ENCODE results near the gene MTCL3.

The MTCL3 gene

DNA sequence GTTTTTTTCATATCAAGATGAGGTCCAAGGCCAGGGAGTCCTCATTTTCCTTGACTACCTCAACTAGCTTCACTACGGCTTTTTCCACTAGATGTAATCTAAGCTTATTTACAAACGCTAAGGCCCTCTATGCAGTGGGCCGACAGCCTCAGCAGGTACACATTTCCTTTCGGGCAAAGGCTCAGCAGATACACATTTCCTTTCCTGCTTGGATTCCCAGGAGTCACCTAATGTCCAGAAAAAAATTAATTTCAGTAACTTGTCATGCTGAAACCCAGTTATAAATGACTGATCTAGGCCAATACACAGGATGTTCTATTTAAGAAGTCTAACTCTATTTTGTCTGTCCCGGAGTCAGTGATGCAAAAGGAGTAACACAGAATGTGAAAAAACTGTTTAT is 52.7 kb downstream of the MTCL3 start:
- TF ChIP-seq, protein P1, sequence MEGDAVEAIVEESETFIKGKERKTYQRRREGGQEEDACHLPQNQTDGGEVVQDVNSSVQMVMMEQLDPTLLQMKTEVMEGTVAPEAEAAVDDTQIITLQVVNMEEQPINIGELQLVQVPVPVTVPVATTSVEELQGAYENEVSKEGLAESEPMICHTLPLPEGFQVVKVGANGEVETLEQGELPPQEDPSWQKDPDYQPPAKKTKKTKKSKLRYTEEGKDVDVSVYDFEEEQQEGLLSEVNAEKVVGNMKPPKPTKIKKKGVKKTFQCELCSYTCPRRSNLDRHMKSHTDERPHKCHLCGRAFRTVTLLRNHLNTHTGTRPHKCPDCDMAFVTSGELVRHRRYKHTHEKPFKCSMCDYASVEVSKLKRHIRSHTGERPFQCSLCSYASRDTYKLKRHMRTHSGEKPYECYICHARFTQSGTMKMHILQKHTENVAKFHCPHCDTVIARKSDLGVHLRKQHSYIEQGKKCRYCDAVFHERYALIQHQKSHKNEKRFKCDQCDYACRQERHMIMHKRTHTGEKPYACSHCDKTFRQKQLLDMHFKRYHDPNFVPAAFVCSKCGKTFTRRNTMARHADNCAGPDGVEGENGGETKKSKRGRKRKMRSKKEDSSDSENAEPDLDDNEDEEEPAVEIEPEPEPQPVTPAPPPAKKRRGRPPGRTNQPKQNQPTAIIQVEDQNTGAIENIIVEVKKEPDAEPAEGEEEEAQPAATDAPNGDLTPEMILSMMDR (IDR thresholded peaks at IDR 0.05; ENCODE audit: poor library complexity): no peak
- no peak for TF ChIP-seq EZH2phosphoT487 (IDR thresholded peaks at IDR 0.05; ENCODE audit: low read depth, severe bottlenecking, unreplicated experiment)
- TF ChIP-seq EZH2 (IDR thresholded peaks at IDR 0.05; ENCODE audit: borderline replicate concordance): no peak
- Histone ChIP-seq H3K36me3 (replicated peaks; ENCODE audit: insufficient read depth, low read depth) (no peaks in the 10 kb centered on the region), H3K9me2 (replicated peaks; ENCODE audit: insufficient read depth) (no peaks in the 10 kb centered on the region), H3K4me1 (ENCODE audit: insufficient read depth) (no peaks in the 10 kb centered on the region), H4K20me1 (ENCODE audit: insufficient read depth, poor library complexity, severe bottlenecking) (no peaks in the 10 kb centered on the region), H2AFZ (no peak overlapping the region), H3K9me3 (ENCODE audit: low read depth) (no peaks in the 10 kb centered on the region), H3K27me3 (no peaks in the 10 kb centered on the region), H3K27ac (no peak overlapping the region), H3K4me2 (no peak overlapping the region), H3K79me2 (no peaks in the 10 kb centered on the region), H3K4me3 (no peak overlapping the region)
- DNase-seq (ENCODE audit: low spot score): no peak
- WGBS (ENCODE audit: low lambda C conversion rate, missing lambda C conversion rate): 74% methylated on average over 5 of the region's 5 CpGs

DNA sequence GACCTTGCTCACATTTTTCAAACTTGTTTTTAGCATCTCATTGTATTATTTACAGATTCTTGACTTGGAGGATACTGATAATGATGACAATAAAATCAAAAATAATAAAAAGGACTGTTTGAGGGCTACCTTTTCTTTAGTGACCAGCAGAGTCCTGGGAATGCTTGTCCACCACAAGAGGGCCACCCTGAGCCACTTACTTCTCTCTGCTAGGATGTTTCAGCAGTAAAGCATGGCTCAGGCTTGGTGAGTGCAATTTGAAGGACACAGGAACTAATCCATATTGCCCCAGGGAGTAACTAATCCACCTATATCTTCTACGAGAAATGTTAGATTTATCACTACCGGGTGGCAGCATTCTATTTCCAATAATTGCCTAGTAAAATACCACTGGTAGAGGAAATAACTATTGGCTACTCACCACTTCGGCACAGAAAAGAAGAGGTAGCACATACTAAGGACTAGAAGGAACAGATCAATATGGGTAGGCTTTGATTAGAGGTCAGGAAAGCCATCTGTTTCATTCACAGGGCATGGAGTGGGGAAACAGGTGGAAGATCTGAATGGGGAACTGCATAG is 54.2 kb downstream of the MTCL3 start:
- Histone ChIP-seq H3K36me3 (replicated peaks; ENCODE audit: insufficient read depth, low read depth) (no peaks in the 10 kb centered on the region), H3K9me3 (ENCODE audit: low read depth) (no peaks in the 10 kb centered on the region), H3K27me3 (no peaks in the 10 kb centered on the region), H2AFZ (no peak overlapping the region), H3K79me2 (no peaks in the 10 kb centered on the region), H3K4me2 (no peak overlapping the region), H3K9me2 (replicated peaks; ENCODE audit: insufficient read depth) (no peaks in the 10 kb centered on the region), H4K20me1 (ENCODE audit: insufficient read depth, poor library complexity, severe bottlenecking) (no peaks in the 10 kb centered on the region), H3K27ac (peak overlapping the region; percentile 34), H3K4me3 (no peak overlapping the region), H3K4me1 (ENCODE audit: insufficient read depth) (peaks cover 6% of the 10 kb centered on the region)
- peak; percentile 79 for DNase-seq (ENCODE audit: low spot score)
- WGBS (ENCODE audit: low lambda C conversion rate, missing lambda C conversion rate): 40% methylated on average over 3 of the region's 3 CpGs
- TF ChIP-seq, protein P1 (IDR thresholded peaks at IDR 0.05; ENCODE audit: poor library complexity): peak; percentile 82
- no peak for TF ChIP-seq EZH2phosphoT487 (IDR thresholded peaks at IDR 0.05; ENCODE audit: low read depth, severe bottlenecking, unreplicated experiment)

DNA sequence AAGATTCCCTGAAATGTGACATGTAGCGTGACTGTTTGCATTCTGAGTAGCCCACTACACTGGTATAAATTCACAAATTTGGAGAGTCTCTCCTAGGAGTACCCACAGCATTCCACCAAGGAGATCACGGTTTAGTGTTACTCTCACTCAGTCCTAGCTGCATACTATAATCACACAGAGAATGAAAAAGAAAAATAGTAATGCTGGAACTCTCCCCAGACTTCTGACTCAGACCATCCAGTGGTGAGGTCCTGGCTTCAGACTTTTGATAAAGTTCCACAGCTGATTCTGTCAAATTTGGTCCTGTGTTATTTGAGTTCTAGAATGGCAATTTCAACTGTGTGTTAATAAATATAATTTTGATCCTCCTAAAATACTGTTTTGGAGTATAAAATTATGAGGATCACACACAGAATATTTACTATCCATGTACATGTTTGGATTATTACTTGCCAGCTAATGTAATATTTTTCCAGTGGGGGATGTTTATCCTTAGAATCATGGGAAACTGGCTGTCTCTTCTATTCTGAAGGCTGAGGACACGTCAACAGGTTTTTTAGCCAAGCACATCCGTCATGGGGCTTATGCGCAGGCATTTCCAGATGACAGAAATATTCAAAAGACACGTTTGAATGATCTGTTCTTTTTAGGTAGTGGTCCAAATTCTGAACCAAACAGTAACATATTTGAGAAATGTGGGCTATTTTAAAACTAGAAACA is 54.8 kb downstream of the MTCL3 start:
- H4K20me1 ChIP-seq (ENCODE audit: insufficient read depth, poor library complexity, severe bottlenecking): no peaks in the 10 kb centered on the region
- peak overlapping the region; percentile 34 for H3K27ac ChIP-seq
- no peaks in the 10 kb centered on the region for H3K27me3 ChIP-seq
- H3K9me2 ChIP-seq (replicated peaks; ENCODE audit: insufficient read depth): no peaks in the 10 kb centered on the region
- no peaks in the 10 kb centered on the region for H3K36me3 ChIP-seq (replicated peaks; ENCODE audit: insufficient read depth, low read depth)
- H3K4me2 ChIP-seq: no peak overlapping the region
- H2AFZ ChIP-seq: no peak overlapping the region
- no peaks in the 10 kb centered on the region for H3K79me2 ChIP-seq
- TF ChIP-seq EZH2phosphoT487 (IDR thresholded peaks at IDR 0.05; ENCODE audit: low read depth, severe bottlenecking, unreplicated experiment): no peak
- TF ChIP-seq EZH2 (IDR thresholded peaks at IDR 0.05; ENCODE audit: borderline replicate concordance): no peak
- TF ChIP-seq, protein P1 (IDR thresholded peaks at IDR 0.05; ENCODE audit: poor library complexity): no peak
- peaks cover 8% of the 10 kb centered on the region for H3K4me1 ChIP-seq (ENCODE audit: insufficient read depth)
- H3K9me3 ChIP-seq (ENCODE audit: low read depth): no peaks in the 10 kb centered on the region
- H3K4me3 ChIP-seq: no peak overlapping the region
- DNase-seq (ENCODE audit: low spot score): no peak
- 55% methylated on average over 6 of the region's 6 CpGs for WGBS (ENCODE audit: low lambda C conversion rate, missing lambda C conversion rate)

Measured in hepatocyte (in vitro differentiated cells).